PC-3 (cell line): ENCODE results near the gene PLA1A. TPM values are rescaled to one million over a fixed set of nuclear protein-coding genes. Genes with fewer than 3 reads are reported as not detected.

Experiments
- ATAC-seq: fragments of 200-7000 bp; cut with Tn5 transposase; 2 replicates; pipeline ENCODE4 v1.9.1; 2020; ENCODE audit warnings: mild to moderate bottlenecking, moderate library complexity
- BruUV-seq: library from RNA; stranded (reverse); fragments of 400-500 nt; replicated peaks from 2 replicates; lab custom pipeline; 2021; lab: Mats Ljungman, UMichigan
- CTCF ChIA-PET: fragments of 300-600 bp; sonication (Branson Sonifier 250); formaldehyde crosslinking; loops from one replicate; lab custom pipeline; 2022; ENCODE audit warnings: antibody characterized with exemption; lab: Charles Lee
- POLR2A ChIA-PET: fragments of 300-600 bp; sonication (Branson Sonifier 250); formaldehyde crosslinking; loops from one replicate; lab custom pipeline; 2022; ENCODE audit warnings: antibody characterized with exemption; ENCODE audit not compliant: unreplicated experiment; lab: Charles Lee
- DNase-seq: peaks from one replicate; pipeline ENCODE4 v3.0.0-alpha.2; 2015
- H2AFZ ChIP-seq: fragments of 300-600 bp; sonication (generic); 2 replicates; pipeline ENCODE4 v1.6.0; 2016; ENCODE audit warnings: antibody characterized with exemption, low read length
- H3F3A ChIP-seq: fragments of 300-600 bp; sonication (generic); one replicate; pipeline ENCODE4 v1.6.0; 2017; ENCODE audit warnings: antibody characterized with exemption, low read length, control low read depth, mild to moderate bottlenecking; ENCODE audit not compliant: unreplicated experiment
- H3K27ac ChIP-seq: fragments of 300-600 bp; sonication (generic); 2 replicates; pipeline ENCODE4 v1.5.1; 2016; ENCODE audit warnings: mild to moderate bottlenecking, low read length
- H3K27me3 ChIP-seq: fragments of 300-600 bp; sonication (generic); 2 replicates; pipeline ENCODE4 v1.6.1; 2016; ENCODE audit warnings: low read length, mixed read lengths
- H3K36me3 ChIP-seq: fragments of 300-600 bp; sonication (generic); 2 replicates; pipeline ENCODE4 v1.6.1; 2016; ENCODE audit warnings: low read depth, mixed run types, low read length, mixed read lengths
- H3K4me1 ChIP-seq: fragments of 300-600 bp; sonication (generic); 2 replicates; pipeline ENCODE4 v1.5.1; 2016; ENCODE audit warnings: low read length; ENCODE audit not compliant: insufficient read depth
- H3K4me2 ChIP-seq: fragments of 300-600 bp; sonication (generic); 2 replicates; pipeline ENCODE4 v1.6.0; 2016; ENCODE audit warnings: low read length
- H3K4me3 ChIP-seq: fragments of 300-600 bp; sonication (generic); 2 replicates; pipeline ENCODE4 v1.5.1; 2016; ENCODE audit warnings: mild to moderate bottlenecking, low read length, mixed read lengths
- H3K79me2 ChIP-seq: fragments of 300-600 bp; sonication (generic); 2 replicates; pipeline ENCODE4 v1.6.1; 2017; ENCODE audit warnings: low read length, mixed read lengths
- H3K9ac ChIP-seq: fragments of 300-600 bp; sonication (generic); 2 replicates; pipeline ENCODE4 v1.6.0; 2016; ENCODE audit warnings: mild to moderate bottlenecking, low read length
- H3K9me2 ChIP-seq: fragments of 300-600 bp; sonication (generic); replicated peaks from 2 replicates; pipeline ENCODE4 v1.6.1; 2016; ENCODE audit warnings: mixed run types, low read length, mixed read lengths
- H3K9me3 ChIP-seq: fragments of 300-600 bp; sonication (generic); 2 replicates; pipeline ENCODE4 v1.6.1; 2016; ENCODE audit warnings: low read length, mixed read lengths
- H4K20me1 ChIP-seq: fragments of 300-600 bp; sonication (generic); 2 replicates; pipeline ENCODE4 v1.6.1; 2016; ENCODE audit warnings: low read length, mixed read lengths
- CTCF ChIP-seq: fragments of 300-600 bp; sonication (generic); conservative IDR thresholded peaks from 2 replicates; pipeline ENCODE4 v1.5.1; 2017; ENCODE audit warnings: antibody characterized with exemption, low read depth, mild to moderate bottlenecking, low read length
- EZH2 ChIP-seq: fragments of 300-600 bp; sonication (generic); IDR thresholded peaks from one replicate; pipeline ENCODE4 v1.6.1; 2017; ENCODE audit warnings: antibody characterized with exemption, mild to moderate bottlenecking, low read length; ENCODE audit not compliant: unreplicated experiment
- EZH2phosphoT487 ChIP-seq: fragments of 300-600 bp; sonication (generic); IDR thresholded peaks from 2 replicates; pipeline ENCODE4 v1.6.1; 2018; ENCODE audit warnings: mild to moderate bottlenecking, antibody characterized with exemption, low read length, borderline replicate concordance
- intact Hi-C: fragments of 100-400 bp; cut with micrococcal nuclease; formaldehyde crosslinking; loops from 2 replicates; pipeline ENCODE4 v1.9.0; 2023
- total RNA-seq: library from RNA; depleted of rRNA; stranded (reverse); fragments of >200 nt; gene quantifications from 2 replicates; pipeline ENCODE4 v1.2.3, GENCODE V29; 2014

PLA1A gene
- total RNA-seq, 1 experiment from 2014 or later = 0.36 TPM

- H3K27ac ChIP-seq = no peak overlapping the region
- ChIA-PET CTCF (no interaction called here), POLR2A (no interaction called here)
- no peaks in the 10 kb centered on the region for H4K20me1 ChIP-seq
- no peak for TF ChIP-seq EZH2phosphoT487
- no peak for TF ChIP-seq EZH2
- no peak for TF ChIP-seq CTCF
- no TSS peak for BruUV-seq
- H3K9ac ChIP-seq = no peak overlapping the region
- H3K4me3 ChIP-seq = no peak overlapping the region
- no peaks in the 10 kb centered on the region for H3K9me3 ChIP-seq
- no peaks in the 10 kb centered on the region for H3K36me3 ChIP-seq
- ATAC-seq = no peak
- no peaks in the 10 kb centered on the region; the same call in 1 of the 2 replicates for H3K9me2 ChIP-seq
- H2AFZ ChIP-seq = no peak overlapping the region
- no peaks in the 10 kb centered on the region for H3K79me2 ChIP-seq
- peaks cover under 1% of the 10 kb centered on the region for H3F3A ChIP-seq
- H3K27me3 ChIP-seq = no peaks in the 10 kb centered on the region
- peaks cover 22% of the 10 kb centered on the region for H3K4me1 ChIP-seq
- no peak overlapping the region for H3K4me2 ChIP-seq
- no peak for DNase-seq
- intact Hi-C loops = no loop called here
Measured at GRCh38 chr3:119657887-119658702, 60.4 kb downstream of the PLA1A start.

- H3K9me2 ChIP-seq = no peaks in the 10 kb centered on the region; the same call in 1 of the 2 replicates
- no peaks in the 10 kb centered on the region for H3K36me3 ChIP-seq
- H3K4me1 ChIP-seq = peaks cover 30% of the 10 kb centered on the region
- no peaks in the 10 kb centered on the region for H3K27me3 ChIP-seq
- ChIA-PET CTCF (no interaction called here), POLR2A (no interaction called here)
- H3F3A ChIP-seq = peaks cover 8% of the 10 kb centered on the region
- no peak overlapping the region for H3K27ac ChIP-seq
- ATAC-seq (no peak), DNase-seq (no peak)
- no TSS peak for BruUV-seq
- no peak overlapping the region for H2AFZ ChIP-seq
- TF ChIP-seq CTCF = no peak
- no peak for TF ChIP-seq EZH2
- TF ChIP-seq EZH2phosphoT487 = no peak
- intact Hi-C loops = no loop called here
- no peak overlapping the region for H3K4me3 ChIP-seq
- no peak overlapping the region for H3K9ac ChIP-seq
- H3K79me2 ChIP-seq = no peaks in the 10 kb centered on the region
- no peaks in the 10 kb centered on the region for H4K20me1 ChIP-seq
- no peak overlapping the region for H3K4me2 ChIP-seq
- no peaks in the 10 kb centered on the region for H3K9me3 ChIP-seq
Measured at GRCh38 chr3:119658994-119659393, 61.3 kb downstream of the PLA1A start.
